MCF 10A (cell line): ENCODE data around the gene CDC37L1. TPM values are rescaled to one million over a fixed set of nuclear protein-coding genes. Genes with fewer than 3 reads are reported as not detected.

Experiments used
- BruUV-seq: library from RNA; stranded (reverse); fragments of 400-500 nt; replicated peaks from 2 replicates; lab custom pipeline; 2021; lab: Mats Ljungman, UMichigan
- CTCF ChIA-PET: fragments of 300-600 bp; sonication (Branson Sonifier 250); formaldehyde crosslinking; extraction: SDS; loops from one replicate; lab custom pipeline; 2021; ENCODE audit warnings: antibody characterized with exemption, inconsistent platforms; lab: Yijun Ruan, JAX
- POLR2A ChIA-PET: fragments of 300-600, 350-650 bp; sonication (Branson Sonifier 250); formaldehyde crosslinking; extraction: SDS; loops from one replicate; lab custom pipeline; 2020; ENCODE audit warnings: antibody characterized with exemption, inconsistent platforms; lab: Yijun Ruan, JAX
- DNase-seq: peaks from one replicate; pipeline ENCODE4 v3.0.0-alpha.2; 2018; ENCODE audit not compliant: unreplicated experiment
- H3K27ac Mint-ChIP-seq: one replicate; pipeline ENCODE4 v1.8.0; 2022; ENCODE audit warnings: mild to moderate bottlenecking, low read depth, mixed read lengths; ENCODE audit not compliant: unreplicated experiment
- H3K27me3 Mint-ChIP-seq: one replicate; pipeline ENCODE4 v1.8.0; 2022; ENCODE audit warnings: mixed read lengths; ENCODE audit not compliant: insufficient read depth, unreplicated experiment
- H3K36me3 Mint-ChIP-seq: one replicate; pipeline ENCODE4 v1.8.0; 2022; ENCODE audit warnings: mild to moderate bottlenecking, moderate library complexity, mixed read lengths; ENCODE audit not compliant: insufficient read depth, unreplicated experiment
- H3K4me1 Mint-ChIP-seq: one replicate; pipeline ENCODE4 v1.8.0; 2022; ENCODE audit warnings: mixed read lengths; ENCODE audit not compliant: insufficient read depth, unreplicated experiment
- H3K4me3 Mint-ChIP-seq: one replicate; pipeline ENCODE4 v1.8.0; 2022; ENCODE audit warnings: mild to moderate bottlenecking, moderate library complexity, mixed read lengths; ENCODE audit not compliant: unreplicated experiment
- H3K9me3 Mint-ChIP-seq: one replicate; pipeline ENCODE4 v1.8.0; 2022; ENCODE audit warnings: mixed read lengths; ENCODE audit not compliant: unreplicated experiment
- CTCF ChIP-seq: fragments of 200-600 bp; IDR thresholded peaks from one replicate; pipeline ENCODE4 v1.8.0; 2022; ENCODE audit warnings: antibody characterized with exemption, mild to moderate bottlenecking; ENCODE audit not compliant: unreplicated experiment
- intact Hi-C: fragments of 100-400 bp; cut with micrococcal nuclease; formaldehyde crosslinking; loops from 2 replicates; pipeline ENCODE4 v1.14.1; 2022
- total RNA-seq: library from RNA; stranded (reverse); gene quantifications from 2 replicates; pipeline ENCODE4 v1.2.3, GENCODE V29; 2022

The CDC37L1 gene
- total RNA-seq, 1 experiment from 2014 or later, result 20.4 TPM

- intact Hi-C loops, result no loop called here
- H3K9me3 Mint-ChIP-seq, result no peaks in the 10 kb centered on the region
- peaks cover 12% of the 10 kb centered on the region for H3K36me3 Mint-ChIP-seq
- no peak for TF ChIP-seq CTCF
- CTCF ChIA-PET, result interaction anchor here (0.6 to 2.0 kb wide), 2 partner anchors 11 to 136 kb away, joined by 5 to 15 read pairs; no protein-coding TSS in a partner anchor
- peak overlapping the region; percentile 90 for H3K4me3 Mint-ChIP-seq
- POLR2A ChIA-PET, result interaction anchor here (0.7 to 4.6 kb wide), 5 partner anchors 13 to 57 kb away, joined by 3 to 48 read pairs (median 3); no protein-coding TSS in a partner anchor
- H3K4me1 Mint-ChIP-seq, result peaks cover 16% of the 10 kb centered on the region
- DNase-seq, result no peak
- no peaks in the 10 kb centered on the region for H3K27me3 Mint-ChIP-seq
- peak overlapping the region; percentile 91 for H3K27ac Mint-ChIP-seq
- BruUV-seq, result no TSS peak
Observed at GRCh38 chr9:4738866-4739586, 59.7 kb downstream of the CDC37L1 start.

DNA sequence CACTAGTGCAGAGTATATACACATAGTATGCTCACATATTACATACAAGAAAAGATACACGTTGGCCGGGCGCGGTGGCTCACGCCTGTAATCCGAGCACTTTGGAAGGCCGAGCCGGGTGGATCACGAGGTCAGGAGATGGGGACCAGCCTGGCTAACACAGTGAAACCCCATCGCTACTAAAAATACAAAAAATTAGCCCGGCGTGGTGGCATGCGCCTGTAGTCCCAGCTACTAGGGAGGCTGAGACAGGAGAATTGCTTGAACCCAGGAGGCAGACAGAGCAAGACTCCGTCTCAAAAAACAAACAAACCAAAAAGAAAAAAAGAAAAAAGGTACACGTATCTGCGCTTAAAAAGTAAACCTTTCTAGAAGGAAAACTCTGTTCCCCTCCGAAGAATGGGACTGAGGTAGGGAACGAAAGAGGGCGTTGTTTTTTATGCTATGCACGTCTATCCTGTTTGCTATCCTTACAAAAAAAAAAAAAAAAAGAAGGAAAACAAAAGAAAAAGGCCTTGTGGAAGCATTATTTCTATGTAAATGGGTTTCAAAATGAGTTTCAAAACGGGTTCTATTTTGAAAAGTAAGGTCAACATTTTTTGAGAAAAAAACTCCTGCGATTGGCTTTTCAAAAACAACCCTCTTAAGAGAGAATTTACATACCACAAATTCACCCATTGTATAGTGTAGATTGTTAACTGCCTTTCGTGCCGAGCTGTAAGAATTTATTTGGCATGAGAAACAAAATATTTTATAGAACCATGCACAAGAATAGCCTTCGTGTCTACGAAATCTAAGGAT lies 60.4 kb downstream of the CDC37L1 start:
- POLR2A ChIA-PET, result interaction anchor here (0.7 to 4.6 kb wide), 24 partner anchors 12 to 1213 kb away, joined by 3 to 48 read pairs (median 6); partner anchors contain the start of genes CDC37L1, JAK2, PLGRKT and PLPP6

DNA sequence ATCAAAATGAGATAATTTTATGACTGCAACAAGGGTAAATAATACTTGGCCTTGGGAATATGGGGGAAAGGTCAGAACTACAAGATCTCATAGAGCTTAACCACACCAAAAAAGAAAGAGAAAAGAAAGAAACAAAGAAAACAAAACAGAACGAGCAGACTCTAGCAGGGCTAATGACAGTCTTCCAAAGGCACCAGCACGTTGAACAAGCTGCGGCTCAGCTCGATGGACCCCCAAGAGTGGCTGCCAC lies 60.9 kb downstream of the CDC37L1 start:
- H3K27me3 Mint-ChIP-seq, result no peaks in the 10 kb centered on the region
- peaks cover 12% of the 10 kb centered on the region for H3K36me3 Mint-ChIP-seq
- DNase-seq, result no peak
- H3K4me3 Mint-ChIP-seq, result peak overlapping the region; percentile 90
- CTCF ChIA-PET, result interaction anchor here (0.6 to 2.0 kb wide), 16 partner anchors 12 to 376 kb away, joined by 3 to 15 read pairs (median 4); partner anchors contain the start of gene RCL1
- H3K9me3 Mint-ChIP-seq, result peaks cover 6% of the 10 kb centered on the region
- TF ChIP-seq CTCF, result no peak
- BruUV-seq, result no TSS peak
- H3K4me1 Mint-ChIP-seq, result peaks cover 24% of the 10 kb centered on the region
- POLR2A ChIA-PET, result interaction anchor here (0.8 to 4.6 kb wide), 27 partner anchors 9 to 1214 kb away, joined by 3 to 48 read pairs (median 6); partner anchors contain the start of genes CDC37L1, JAK2, PLGRKT and PLPP6
- H3K27ac Mint-ChIP-seq, result peak overlapping the region; percentile 91
- intact Hi-C loops, result loop anchor here (1.0 to 5.0 kb wide), 2 partner anchors 78 to 138 kb away; partner anchors contain the start of gene PLPP6

More for the DNA sequence above, 60.4 kb downstream of the CDC37L1 start:
- H3K36me3 Mint-ChIP-seq, result peaks cover 12% of the 10 kb centered on the region
- peak overlapping the region; percentile 90 for H3K4me3 Mint-ChIP-seq
- peak overlapping the region; percentile 91 for H3K27ac Mint-ChIP-seq
- H3K27me3 Mint-ChIP-seq, result no peaks in the 10 kb centered on the region
- DNase-seq, result no peak
- TF ChIP-seq CTCF, result no peak
- BruUV-seq, result TSS peak; percentile 48
- H3K9me3 Mint-ChIP-seq, result peaks cover 3% of the 10 kb centered on the region
- H3K4me1 Mint-ChIP-seq, result peaks cover 23% of the 10 kb centered on the region
- intact Hi-C loops, result loop anchor here (1.0 to 5.0 kb wide), 2 partner anchors 77 to 137 kb away; partner anchors contain the start of gene PLPP6
- CTCF ChIA-PET, result interaction anchor here (0.6 to 2.0 kb wide), 13 partner anchors 12 to 355 kb away, joined by 3 to 15 read pairs (median 4); partner anchors contain the start of gene RCL1
